SK-N-SH (cell line): ENCODE data around the gene DNAAF9. TPM values are rescaled to one million over a fixed set of nuclear protein-coding genes. Genes with fewer than 3 reads are reported as not detected.

Experiments used
- CTCF ChIA-PET: fragments of 300-600, 350-600 bp; formaldehyde crosslinking; extraction: SDS; loops from one replicate; lab custom pipeline; 2021; lab: Yijun Ruan, JAX
- POLR2A ChIA-PET: fragments of 350-600 bp; sonication (Branson Sonifier 250); formaldehyde crosslinking; extraction: SDS; loops from one replicate; lab custom pipeline; 2020; ENCODE audit warnings: antibody characterized with exemption, inconsistent platforms; lab: Yijun Ruan, JAX
- DNase-seq: peaks from one replicate; pipeline ENCODE4 v3.0.0; 2012
- H2AFZ ChIP-seq: fragments of 200-600 bp; sonication (generic); 2 replicates; pipeline ENCODE4 v1.8.1; 2016; ENCODE audit warnings: antibody characterized with exemption, mild to moderate bottlenecking, low read depth
- H3F3A ChIP-seq: fragments of 200-600 bp; sonication (generic); replicated peaks from 2 replicates; pipeline ENCODE3; 2016; ENCODE audit warnings: antibody characterized with exemption, mild to moderate bottlenecking; ENCODE audit not compliant: insufficient read depth
- H3K27ac ChIP-seq, 2 experiments: fragments of 200-500 bp in 1 of 2; fragments of 200-600 bp in 1 of 2; sonication (Bioruptor generic) in 1 of 2; sonication (generic), shearing (Covaris generic) in 1 of 2; 2 replicates each; pipeline versions ENCODE4 v1.5.1 to v1.6.1; 2014 to 2016; ENCODE audit warnings: low read depth in 2 of 2, inconsistent platforms in 1 of 2, low read length in 1 of 2, mild to moderate bottlenecking in 1 of 2, mixed read lengths in 1 of 2
- H3K27me3 ChIP-seq: fragments of 200-600 bp; sonication (generic), shearing (Covaris generic); 2 replicates; pipeline ENCODE4 v1.6.1; 2016; ENCODE audit warnings: mixed run types; ENCODE audit not compliant: insufficient read depth
- H3K36me3 ChIP-seq, 2 experiments: fragments of 200-500 bp in 1 of 2; fragments of 200-600 bp in 1 of 2; sonication (Bioruptor generic) in 1 of 2; sonication (generic) in 1 of 2; replicated peaks in 1 of 2; 2 replicates each; pipeline versions ENCODE3 to v1.5.1; 2014 to 2016; ENCODE audit warnings: low read length in 1 of 2, mild to moderate bottlenecking in 1 of 2; ENCODE audit not compliant: insufficient read depth in 2 of 2, control insufficient read depth in 1 of 2
- H3K4me1 ChIP-seq, 2 experiments: fragments of 200-500 bp in 1 of 2; fragments of 200-600 bp in 1 of 2; sonication (Bioruptor generic) in 1 of 2; sonication (generic), shearing (Covaris generic) in 1 of 2; 2 replicates each; pipeline versions ENCODE4 v1.5.1 to v1.6.1; 2014 to 2016; ENCODE audit warnings: low read depth in 1 of 2, low read length in 1 of 2, mixed run types in 1 of 2; ENCODE audit not compliant: insufficient read depth in 2 of 2, control insufficient read depth in 1 of 2
- H3K4me2 ChIP-seq: fragments of 200-600 bp; sonication (generic), shearing (Covaris generic); 2 replicates; pipeline ENCODE4 v1.6.1; 2017; ENCODE audit warnings: mixed run types
- H3K4me3 ChIP-seq, 2 experiments: fragments of 200-500 bp in 1 of 2; fragments of 200-600 bp in 1 of 2; sonication (Bioruptor generic) in 1 of 2; sonication (generic), shearing (Covaris generic) in 1 of 2; 2 replicates each; pipeline versions ENCODE4 v1.5.1 to v1.8.1; 2014 to 2016; ENCODE audit warnings: low read depth in 2 of 2, inconsistent platforms in 1 of 2, low read length in 1 of 2, mild to moderate bottlenecking in 1 of 2, mixed read lengths in 1 of 2, moderate library complexity in 1 of 2
- H3K79me2 ChIP-seq: fragments of 200-600 bp; sonication (generic); 2 replicates; pipeline ENCODE4 v1.8.1; 2017; ENCODE audit warnings: mild to moderate bottlenecking; ENCODE audit not compliant: insufficient read depth
- H3K9ac ChIP-seq: fragments of 200-600 bp; sonication (generic); 2 replicates; pipeline ENCODE4 v1.6.1; 2017; ENCODE audit warnings: mixed run types
- H3K9me2 ChIP-seq: fragments of 200-600 bp; sonication (generic); 2 replicates; pipeline ENCODE4 v1.6.1; 2017; ENCODE audit warnings: mixed run types
- H3K9me3 ChIP-seq: fragments of 200-600 bp; sonication (generic); 2 replicates; pipeline ENCODE4 v1.6.1; 2017; ENCODE audit warnings: mixed run types, mild to moderate bottlenecking, moderate library complexity
- H4K20me1 ChIP-seq: fragments of 200-600 bp; sonication (generic); 2 replicates; pipeline ENCODE4 v1.6.1; 2017; ENCODE audit warnings: mild to moderate bottlenecking, mixed run types; ENCODE audit not compliant: insufficient read depth
- CHD2 ChIP-seq: fragments of 150-350 bp; IDR thresholded peaks from 2 replicates; pipeline ENCODE4 v1.6.1; 2018; ENCODE audit warnings: low read length; ENCODE audit not compliant: partially characterized antibody
- ELF1 ChIP-seq: IDR thresholded peaks from 2 replicates; pipeline ENCODE4 v1.4.0; 2012
- FOSL2 ChIP-seq: IDR thresholded peaks from 2 replicates; pipeline ENCODE4 v1.4.0; 2012; ENCODE audit warnings: low read depth, mild to moderate bottlenecking, moderate library complexity, borderline replicate concordance
- FOXJ3 ChIP-seq: sonication (generic); formaldehyde crosslinking; IDR thresholded peaks from 2 replicates; pipeline ENCODE4 v1.5.1; 2020; ENCODE audit warnings: mild to moderate bottlenecking, missing genetic modification reagents
- FOXM1 ChIP-seq: IDR thresholded peaks from 2 replicates; pipeline ENCODE4 v1.4.0; 2012; ENCODE audit warnings: low read depth, mild to moderate bottlenecking
- GABPA ChIP-seq: IDR thresholded peaks from 2 replicates; pipeline ENCODE4 v1.4.0; 2012; ENCODE audit warnings: low read depth, mild to moderate bottlenecking
- RAD21 ChIP-seq: IDR thresholded peaks from 2 replicates; pipeline ENCODE4 v1.6.1; 2012; ENCODE audit warnings: mild to moderate bottlenecking, low read length
- RCOR1 ChIP-seq: fragments of 150-350 bp; IDR thresholded peaks from 2 replicates; pipeline ENCODE4 v1.6.1; 2017; ENCODE audit warnings: antibody characterized with exemption, low read length
- RFX5 ChIP-seq: IDR thresholded peaks from 2 replicates; pipeline ENCODE4 v1.6.1; 2012; ENCODE audit warnings: mild to moderate bottlenecking, improper control_type of control experiment, low read length
- SIN3A ChIP-seq: IDR thresholded peaks from 2 replicates; pipeline ENCODE4 v1.6.1; 2012; ENCODE audit warnings: low read depth, mild to moderate bottlenecking, low read length, moderate library complexity, borderline replicate concordance
- WGBS: methylation state at CpG from one replicate; pipeline ENCODE4 v1.1.6; 2017; ENCODE audit warnings: low lambda C conversion rate; 5-methylcytosine and 5-hydroxymethylcytosine counted together
- polyA plus RNA-seq, 3 experiments: library from polyadenylated mRNA; depleted of rRNA; stranded (reverse); fragments of >200 nt; gene quantifications; 2 replicates each; pipeline ENCODE4 v1.2.3, GENCODE V29; 2012
- TF ChIP-seq, protein P1 (sequence below): IDR thresholded peaks from 2 replicates; pipeline ENCODE4 v1.4.0; 2012; ENCODE audit warnings: low read depth, borderline replicate concordance
- TF ChIP-seq, protein P2 (sequence below): fragments of 150-350 bp; IDR thresholded peaks from 2 replicates; pipeline ENCODE4 v1.6.1; 2017; ENCODE audit warnings: antibody characterized with exemption, low read length, low read depth, borderline replicate concordance
- TF ChIP-seq, protein P3 (sequence below): fragments of 200-600 bp; sonication (generic); IDR thresholded peaks from 2 replicates; pipeline ENCODE4 v1.6.1; 2017; ENCODE audit warnings: antibody characterized with exemption, mild to moderate bottlenecking, moderate library complexity
- TF ChIP-seq, protein P4 (sequence below): IDR thresholded peaks from 2 replicates; pipeline ENCODE4 v1.6.1; 2012; ENCODE audit warnings: mild to moderate bottlenecking, low read depth, low read length, moderate library complexity

The DNAAF9 gene
- polyA plus RNA-seq, 1 of the 3 experiments (the other 2 are of a cell fraction), result 5.5 TPM

DNA sequence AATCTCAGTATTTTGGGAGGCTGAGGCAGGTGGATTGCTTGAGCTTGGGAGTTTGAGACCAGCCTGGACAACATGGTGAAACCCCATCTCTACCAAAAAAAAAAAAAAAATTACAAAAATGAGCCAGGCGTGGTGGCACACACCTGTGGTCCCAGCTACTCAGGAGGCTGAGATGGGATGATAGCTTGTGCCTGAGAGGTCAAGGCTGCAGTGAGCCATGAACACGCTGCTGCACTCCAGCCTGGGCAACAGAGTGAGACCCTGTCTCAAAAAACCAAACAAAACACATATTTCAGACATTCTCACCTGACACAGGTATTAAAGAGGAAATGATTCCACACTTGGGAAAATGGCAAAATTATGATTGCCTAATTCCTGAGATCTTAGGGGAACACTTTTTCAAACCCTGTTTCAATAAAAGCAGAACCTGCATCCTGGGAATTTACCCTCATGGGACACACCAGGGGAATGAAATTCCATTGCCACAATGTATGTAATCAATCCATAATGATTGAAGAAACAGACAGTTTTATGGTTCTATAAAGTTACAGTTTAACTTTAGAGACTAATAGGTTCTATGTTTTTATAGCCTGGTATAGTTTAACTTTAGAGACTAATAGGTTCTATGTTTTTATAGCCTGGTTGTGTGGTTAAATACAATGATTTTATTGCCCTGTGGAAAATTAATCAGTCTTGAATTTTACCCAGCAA is 29.6 kb upstream of the DNAAF9 start (continued):
- TF ChIP-seq RCOR1, result no peak
- no peak for TF ChIP-seq SIN3A
- TF ChIP-seq, protein P1, sequence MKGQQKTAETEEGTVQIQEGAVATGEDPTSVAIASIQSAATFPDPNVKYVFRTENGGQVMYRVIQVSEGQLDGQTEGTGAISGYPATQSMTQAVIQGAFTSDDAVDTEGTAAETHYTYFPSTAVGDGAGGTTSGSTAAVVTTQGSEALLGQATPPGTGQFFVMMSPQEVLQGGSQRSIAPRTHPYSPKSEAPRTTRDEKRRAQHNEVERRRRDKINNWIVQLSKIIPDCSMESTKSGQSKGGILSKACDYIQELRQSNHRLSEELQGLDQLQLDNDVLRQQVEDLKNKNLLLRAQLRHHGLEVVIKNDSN, result no peak
- TF ChIP-seq, protein P2, sequence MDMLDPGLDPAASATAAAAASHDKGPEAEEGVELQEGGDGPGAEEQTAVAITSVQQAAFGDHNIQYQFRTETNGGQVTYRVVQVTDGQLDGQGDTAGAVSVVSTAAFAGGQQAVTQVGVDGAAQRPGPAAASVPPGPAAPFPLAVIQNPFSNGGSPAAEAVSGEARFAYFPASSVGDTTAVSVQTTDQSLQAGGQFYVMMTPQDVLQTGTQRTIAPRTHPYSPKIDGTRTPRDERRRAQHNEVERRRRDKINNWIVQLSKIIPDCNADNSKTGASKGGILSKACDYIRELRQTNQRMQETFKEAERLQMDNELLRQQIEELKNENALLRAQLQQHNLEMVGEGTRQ, result no peak
- no peak for TF ChIP-seq GABPA
- TF ChIP-seq RFX5, result no peak
- TF ChIP-seq, all 33 proteins: peak for 0

DNA sequence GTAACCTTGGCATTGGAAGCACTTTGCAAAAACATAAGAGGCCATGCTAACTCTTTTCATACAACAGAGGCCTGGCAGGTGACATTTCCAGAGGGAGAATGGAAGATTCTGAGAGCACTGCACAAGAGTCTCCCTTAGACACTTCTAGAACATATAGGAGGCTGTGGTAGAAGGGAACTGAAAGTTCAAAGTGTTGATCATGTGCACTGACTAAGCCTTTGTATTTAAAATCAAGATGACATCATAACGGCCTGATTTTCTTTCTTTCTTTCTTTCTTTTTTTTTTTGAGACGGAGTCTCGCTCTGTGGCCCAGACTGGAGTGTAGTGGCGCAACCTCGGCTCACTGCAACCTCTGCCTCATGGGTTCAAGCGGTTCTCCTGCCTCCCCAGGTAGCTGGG is 26.8 kb upstream of the DNAAF9 start:
- WGBS, result 79% methylated on average over 6 of the region's 6 CpGs
- Histone ChIP-seq H3F3A (no peaks in the 10 kb centered on the region), H4K20me1 (no peaks in the 10 kb centered on the region), H3K4me3 (no peak overlapping the region), H3K9me3 (no peaks in the 10 kb centered on the region), H3K9ac (no peak overlapping the region), H3K9me2 (no peaks in the 10 kb centered on the region), H2AFZ (no peak overlapping the region), H3K4me2 (no peak overlapping the region), H3K79me2 (no peaks in the 10 kb centered on the region), H3K36me3 (no peaks in the 10 kb centered on the region), H3K4me1 (no peaks in the 10 kb centered on the region), H3K27me3 (no peaks in the 10 kb centered on the region), H3K27ac (no peak overlapping the region)
- DNase-seq, result no peak
- ChIA-PET POLR2A (no interaction called here), CTCF (no interaction called here)
- no peak for TF ChIP-seq RFX5
- TF ChIP-seq, protein P3, sequence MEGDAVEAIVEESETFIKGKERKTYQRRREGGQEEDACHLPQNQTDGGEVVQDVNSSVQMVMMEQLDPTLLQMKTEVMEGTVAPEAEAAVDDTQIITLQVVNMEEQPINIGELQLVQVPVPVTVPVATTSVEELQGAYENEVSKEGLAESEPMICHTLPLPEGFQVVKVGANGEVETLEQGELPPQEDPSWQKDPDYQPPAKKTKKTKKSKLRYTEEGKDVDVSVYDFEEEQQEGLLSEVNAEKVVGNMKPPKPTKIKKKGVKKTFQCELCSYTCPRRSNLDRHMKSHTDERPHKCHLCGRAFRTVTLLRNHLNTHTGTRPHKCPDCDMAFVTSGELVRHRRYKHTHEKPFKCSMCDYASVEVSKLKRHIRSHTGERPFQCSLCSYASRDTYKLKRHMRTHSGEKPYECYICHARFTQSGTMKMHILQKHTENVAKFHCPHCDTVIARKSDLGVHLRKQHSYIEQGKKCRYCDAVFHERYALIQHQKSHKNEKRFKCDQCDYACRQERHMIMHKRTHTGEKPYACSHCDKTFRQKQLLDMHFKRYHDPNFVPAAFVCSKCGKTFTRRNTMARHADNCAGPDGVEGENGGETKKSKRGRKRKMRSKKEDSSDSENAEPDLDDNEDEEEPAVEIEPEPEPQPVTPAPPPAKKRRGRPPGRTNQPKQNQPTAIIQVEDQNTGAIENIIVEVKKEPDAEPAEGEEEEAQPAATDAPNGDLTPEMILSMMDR, result no peak
- TF ChIP-seq ELF1, result no peak
- no peak for TF ChIP-seq RAD21
- TF ChIP-seq GABPA, result no peak
- no peak for TF ChIP-seq RCOR1
- no peak for TF ChIP-seq CHD2
- TF ChIP-seq, protein P4, sequence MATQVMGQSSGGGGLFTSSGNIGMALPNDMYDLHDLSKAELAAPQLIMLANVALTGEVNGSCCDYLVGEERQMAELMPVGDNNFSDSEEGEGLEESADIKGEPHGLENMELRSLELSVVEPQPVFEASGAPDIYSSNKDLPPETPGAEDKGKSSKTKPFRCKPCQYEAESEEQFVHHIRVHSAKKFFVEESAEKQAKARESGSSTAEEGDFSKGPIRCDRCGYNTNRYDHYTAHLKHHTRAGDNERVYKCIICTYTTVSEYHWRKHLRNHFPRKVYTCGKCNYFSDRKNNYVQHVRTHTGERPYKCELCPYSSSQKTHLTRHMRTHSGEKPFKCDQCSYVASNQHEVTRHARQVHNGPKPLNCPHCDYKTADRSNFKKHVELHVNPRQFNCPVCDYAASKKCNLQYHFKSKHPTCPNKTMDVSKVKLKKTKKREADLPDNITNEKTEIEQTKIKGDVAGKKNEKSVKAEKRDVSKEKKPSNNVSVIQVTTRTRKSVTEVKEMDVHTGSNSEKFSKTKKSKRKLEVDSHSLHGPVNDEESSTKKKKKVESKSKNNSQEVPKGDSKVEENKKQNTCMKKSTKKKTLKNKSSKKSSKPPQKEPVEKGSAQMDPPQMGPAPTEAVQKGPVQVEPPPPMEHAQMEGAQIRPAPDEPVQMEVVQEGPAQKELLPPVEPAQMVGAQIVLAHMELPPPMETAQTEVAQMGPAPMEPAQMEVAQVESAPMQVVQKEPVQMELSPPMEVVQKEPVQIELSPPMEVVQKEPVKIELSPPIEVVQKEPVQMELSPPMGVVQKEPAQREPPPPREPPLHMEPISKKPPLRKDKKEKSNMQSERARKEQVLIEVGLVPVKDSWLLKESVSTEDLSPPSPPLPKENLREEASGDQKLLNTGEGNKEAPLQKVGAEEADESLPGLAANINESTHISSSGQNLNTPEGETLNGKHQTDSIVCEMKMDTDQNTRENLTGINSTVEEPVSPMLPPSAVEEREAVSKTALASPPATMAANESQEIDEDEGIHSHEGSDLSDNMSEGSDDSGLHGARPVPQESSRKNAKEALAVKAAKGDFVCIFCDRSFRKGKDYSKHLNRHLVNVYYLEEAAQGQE, result no peak
- no peak for TF ChIP-seq FOXJ3 (CRISPR knock-in tag)
- TF ChIP-seq FOSL2, result no peak
- no peak for TF ChIP-seq SIN3A
- TF ChIP-seq, protein P1, result no peak
- TF ChIP-seq FOXM1, result no peak
